Right atrium auricular region (tissue), 2 donors: ENCODE results near the gene KCNMB2. TPM values are rescaled to one million over a fixed set of nuclear protein-coding genes. Genes with fewer than 3 reads are reported as not detected.

ENCODE experiments used
- DNase-seq: peaks from one replicate; pipeline ENCODE4 v3.0.0-alpha.2; 2019; ENCODE audit warnings: low spot score
- H3K27ac ChIP-seq, 2 donors: fragments of 200-600 bp; sonication (generic); 1 replicate in 1 of 2; 2 replicates in 1 of 2; pipeline ENCODE4 v1.5.1; 2016 to 2019
- H3K27me3 ChIP-seq, 2 donors: fragments of 200-600 bp; sonication (generic); one replicate each; pipeline versions ENCODE4 v1.5.1 to v1.6.0; 2017 to 2019
- H3K36me3 ChIP-seq: fragments of 200-600 bp; sonication (generic); one replicate; pipeline ENCODE4 v1.5.1; 2016
- H3K4me1 ChIP-seq, 2 donors: fragments of 200-600 bp; sonication (generic); one replicate each; pipeline versions ENCODE4 v1.5.1 to v1.6.0; 2017 to 2019
- H3K4me3 ChIP-seq, 2 donors: fragments of 200-600 bp; sonication (generic); 1 replicate in 1 of 2; 2 replicates in 1 of 2; pipeline ENCODE4 v1.5.1; 2017 to 2019; ENCODE audit warnings: mild to moderate bottlenecking in 1 of 2, moderate library complexity in 1 of 2
- H3K9me3 ChIP-seq, 2 donors: fragments of 200-600 bp; sonication (generic); one replicate each; pipeline ENCODE4 v1.5.1; 2019
- total RNA-seq, 2 donors: library from RNA; depleted of rRNA; stranded (reverse); fragments of >200 nt; gene quantifications; one replicate each; pipeline ENCODE4 v1.1.0, GENCODE V29; 2016
- TF ChIP-seq, protein P1 (sequence below), 2 donors: fragments of 200-600 bp; sonication (generic); IDR thresholded peaks; one replicate each; pipeline ENCODE4 v1.5.1; 2019; ENCODE audit warnings: antibody characterized with exemption in 2 of 2

KCNMB2 gene
- total RNA-seq, 2 donors from 2014 or later, result 2.8 to 18.2 TPM

DNA sequence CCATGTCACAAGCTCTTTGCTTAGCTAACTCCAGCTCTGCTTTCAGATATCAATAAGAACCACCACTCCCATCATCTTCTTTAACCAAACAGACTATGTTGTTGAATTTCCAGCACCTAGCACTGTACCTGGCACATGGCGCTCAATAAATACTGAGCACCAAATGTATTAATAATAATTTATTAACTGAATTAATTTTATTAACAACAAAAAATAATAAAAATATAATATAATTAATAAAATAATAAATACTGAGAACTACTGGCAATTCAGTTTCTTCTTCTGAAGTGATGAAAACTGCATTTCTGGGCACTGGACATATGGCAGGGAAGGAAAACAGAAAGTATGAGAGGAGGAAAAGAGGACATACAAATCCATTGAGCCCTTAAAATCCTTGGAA is 271.5 kb downstream of the KCNMB2 start:
- no peak for DNase-seq
- H3K4me1 ChIP-seq, result no peaks in the 10 kb centered on the region
- H3K36me3 ChIP-seq, result no peaks in the 10 kb centered on the region
- no peak overlapping the region for H3K4me3 ChIP-seq
- no peak overlapping the region for H3K27ac ChIP-seq
- no peaks in the 10 kb centered on the region for H3K27me3 ChIP-seq
- no peaks in the 10 kb centered on the region for H3K9me3 ChIP-seq
- TF ChIP-seq, protein P1, sequence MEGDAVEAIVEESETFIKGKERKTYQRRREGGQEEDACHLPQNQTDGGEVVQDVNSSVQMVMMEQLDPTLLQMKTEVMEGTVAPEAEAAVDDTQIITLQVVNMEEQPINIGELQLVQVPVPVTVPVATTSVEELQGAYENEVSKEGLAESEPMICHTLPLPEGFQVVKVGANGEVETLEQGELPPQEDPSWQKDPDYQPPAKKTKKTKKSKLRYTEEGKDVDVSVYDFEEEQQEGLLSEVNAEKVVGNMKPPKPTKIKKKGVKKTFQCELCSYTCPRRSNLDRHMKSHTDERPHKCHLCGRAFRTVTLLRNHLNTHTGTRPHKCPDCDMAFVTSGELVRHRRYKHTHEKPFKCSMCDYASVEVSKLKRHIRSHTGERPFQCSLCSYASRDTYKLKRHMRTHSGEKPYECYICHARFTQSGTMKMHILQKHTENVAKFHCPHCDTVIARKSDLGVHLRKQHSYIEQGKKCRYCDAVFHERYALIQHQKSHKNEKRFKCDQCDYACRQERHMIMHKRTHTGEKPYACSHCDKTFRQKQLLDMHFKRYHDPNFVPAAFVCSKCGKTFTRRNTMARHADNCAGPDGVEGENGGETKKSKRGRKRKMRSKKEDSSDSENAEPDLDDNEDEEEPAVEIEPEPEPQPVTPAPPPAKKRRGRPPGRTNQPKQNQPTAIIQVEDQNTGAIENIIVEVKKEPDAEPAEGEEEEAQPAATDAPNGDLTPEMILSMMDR (IDR thresholded peaks at IDR 0.05), result no peak

DNA sequence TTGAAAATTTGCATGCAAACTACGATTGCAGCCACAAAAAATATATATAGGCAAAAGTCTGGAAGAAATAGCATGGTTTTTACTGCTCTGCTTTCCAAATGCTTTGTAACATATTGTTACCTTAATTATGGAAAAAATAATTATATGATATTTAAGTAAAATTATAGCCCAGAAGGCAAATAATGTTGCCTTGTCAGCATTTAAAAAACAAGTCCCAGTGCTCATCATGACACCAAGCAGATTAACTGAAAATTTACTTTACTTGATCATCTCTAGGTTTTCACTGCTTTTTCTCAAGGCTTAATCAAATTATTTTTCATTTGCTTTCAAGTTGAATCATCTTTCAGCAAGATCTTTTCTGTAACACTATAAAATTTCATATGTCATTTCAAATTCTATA is 272.5 kb downstream of the KCNMB2 start:
- no peaks in the 10 kb centered on the region for H3K27me3 ChIP-seq

DNA sequence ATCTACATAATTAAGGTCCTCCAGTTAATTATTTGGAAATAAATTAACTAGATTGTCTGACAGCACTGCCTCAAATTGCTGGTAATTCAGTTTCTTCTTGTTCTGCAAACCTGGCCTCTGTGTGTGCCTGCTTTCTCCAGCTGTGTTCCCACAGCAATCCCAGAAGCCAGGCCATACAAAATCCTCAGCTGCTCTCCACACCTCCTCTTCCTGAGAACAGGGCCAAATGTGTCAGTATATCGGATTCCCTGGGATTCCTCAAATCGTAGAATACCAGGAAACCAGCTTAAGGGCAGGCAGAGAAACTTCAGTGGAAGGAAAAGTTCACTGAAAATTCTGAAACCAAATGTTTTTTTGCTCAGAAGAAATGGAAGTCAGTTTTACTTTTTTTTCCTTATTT is 273.9 kb downstream of the KCNMB2 start:
- Histone ChIP-seq H3K27ac (no peak overlapping the region), H3K36me3 (no peaks in the 10 kb centered on the region), H3K4me3 (no peak overlapping the region), H3K4me1 (no peaks in the 10 kb centered on the region), H3K9me3 (no peaks in the 10 kb centered on the region), H3K27me3 (no peaks in the 10 kb centered on the region)
- TF ChIP-seq, protein P1 (IDR thresholded peaks at IDR 0.05), result no peak
- no peak for DNase-seq

More for the DNA sequence above, 272.5 kb downstream of the KCNMB2 start:
- TF ChIP-seq, protein P1 (IDR thresholded peaks at IDR 0.05), result no peak
- H3K36me3 ChIP-seq, result no peaks in the 10 kb centered on the region
- H3K4me1 ChIP-seq, result no peaks in the 10 kb centered on the region
- H3K27ac ChIP-seq, result no peak overlapping the region
- no peak for DNase-seq
- H3K9me3 ChIP-seq, result no peaks in the 10 kb centered on the region
- no peak overlapping the region for H3K4me3 ChIP-seq

DNA sequence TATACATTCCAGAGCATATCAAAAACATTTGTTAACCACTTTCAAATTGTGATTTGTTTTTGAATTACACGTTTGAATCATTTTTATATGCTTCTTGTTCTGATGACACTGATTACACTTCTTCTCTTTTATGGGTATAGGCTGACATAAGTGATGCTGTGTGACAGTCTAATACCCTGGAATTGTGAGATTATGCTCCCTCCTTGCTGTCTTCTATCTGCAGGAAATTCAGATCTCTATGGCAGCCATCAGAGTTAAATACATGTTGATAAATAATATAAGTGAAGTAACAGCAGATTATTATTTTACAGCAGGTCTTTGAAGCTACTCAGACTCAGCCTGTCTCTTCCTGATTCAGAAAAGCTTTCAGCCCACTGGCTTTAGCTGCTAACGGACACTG is 286.5 kb downstream of the KCNMB2 start:
- H3K36me3 ChIP-seq, result no peaks in the 10 kb centered on the region

DNA sequence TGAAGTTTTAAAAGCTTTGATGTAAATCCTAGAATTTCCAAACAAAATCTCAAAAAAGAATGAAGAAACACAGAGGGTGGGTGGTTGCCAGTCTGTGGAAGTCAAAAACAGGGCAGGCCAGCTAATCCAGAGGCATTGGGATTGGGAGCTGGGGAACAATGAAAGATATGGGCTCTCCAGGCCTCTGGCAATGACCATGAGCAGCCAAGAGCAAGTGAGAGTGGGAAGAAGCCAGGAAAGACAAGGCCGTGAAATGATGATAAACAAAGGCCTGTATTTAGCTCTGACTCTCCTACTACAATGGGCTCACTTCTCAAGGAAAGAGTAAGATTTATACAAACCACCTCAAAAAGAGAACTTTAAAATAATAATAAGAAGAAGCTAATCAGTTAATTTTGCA is 286.9 kb downstream of the KCNMB2 start:
- no peak for DNase-seq
- no peaks in the 10 kb centered on the region for H3K9me3 ChIP-seq
- TF ChIP-seq, protein P1 (IDR thresholded peaks at IDR 0.05), result no peak
- peak overlapping the region; percentile 58 to 60 for H3K27ac ChIP-seq
- H3K36me3 ChIP-seq, result no peaks in the 10 kb centered on the region
- H3K4me1 ChIP-seq, result peaks cover 0 to 13% of the 10 kb centered on the region in 2 donors
- no peak overlapping the region for H3K4me3 ChIP-seq
- no peaks in the 10 kb centered on the region for H3K27me3 ChIP-seq

More for the DNA sequence above, 286.5 kb downstream of the KCNMB2 start:
- Histone ChIP-seq H3K27me3 (no peaks in the 10 kb centered on the region), H3K9me3 (no peaks in the 10 kb centered on the region), H3K4me1 (peaks cover 0 to 13% of the 10 kb centered on the region in 2 donors), H3K4me3 (no peak overlapping the region), H3K27ac (peak overlapping the region; percentile 58 to 60)
- TF ChIP-seq, protein P1 (IDR thresholded peaks at IDR 0.05), result no peak
- DNase-seq, result no peak

DNA sequence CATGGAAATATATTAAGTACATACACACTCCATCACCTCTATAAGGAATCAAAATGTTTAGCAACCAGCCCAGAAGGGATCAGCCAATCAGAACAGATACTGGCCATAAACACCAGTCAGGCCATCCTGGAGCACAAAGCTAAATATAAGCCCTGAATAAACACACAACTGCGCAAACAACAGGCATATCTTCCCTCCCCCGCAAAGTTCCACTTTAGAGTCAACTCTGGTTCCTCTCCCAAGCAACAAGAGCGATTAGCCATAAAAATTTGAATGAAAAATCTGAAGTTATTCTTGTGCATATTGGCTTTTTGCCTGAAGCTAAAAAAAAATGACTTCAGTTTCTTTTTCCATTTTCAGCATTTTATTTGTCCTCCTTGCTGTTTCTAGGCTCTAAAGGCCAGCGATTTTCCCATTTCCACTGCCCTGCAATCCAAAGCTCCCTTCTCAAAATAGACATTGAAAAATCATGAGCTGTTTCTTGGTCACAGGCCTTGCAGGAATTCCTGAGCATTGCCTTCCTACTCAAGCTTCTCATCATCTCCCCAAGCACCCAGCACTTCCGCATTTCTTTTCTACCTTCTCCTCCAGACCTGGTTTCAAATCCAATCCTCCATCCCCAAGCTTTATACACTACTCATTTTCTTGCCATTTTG is 287.5 kb downstream of the KCNMB2 start:
- no peak overlapping the region for H3K4me3 ChIP-seq
- H3K9me3 ChIP-seq, result no peaks in the 10 kb centered on the region
- peaks cover 0 to 13% of the 10 kb centered on the region in 2 donors for H3K4me1 ChIP-seq
- TF ChIP-seq, protein P1 (IDR thresholded peaks at IDR 0.05), result no peak
- DNase-seq, result no peak
- no peaks in the 10 kb centered on the region for H3K36me3 ChIP-seq
- peak overlapping the region; percentile 58 to 60 for H3K27ac ChIP-seq
- H3K27me3 ChIP-seq, result no peaks in the 10 kb centered on the region
